ENCODE results near the gene UBE2S.

- TF ChIP-seq POLR2AphosphoS5 (IDR thresholded peaks at IDR 0.05; ENCODE audit: low read depth, low read length) (no peak), SIN3A (IDR thresholded peaks at IDR 0.05; ENCODE audit: borderline replicate concordance, insufficient read depth, low read length) (no peak), TAF1 (IDR thresholded peaks at IDR 0.05; ENCODE audit: borderline replicate concordance, insufficient read depth, low read length) (no peak), REST (IDR thresholded peaks at IDR 0.05; ENCODE audit: insufficient read depth in 1 of 2, low read depth in 2 of 2, low read length in 2 of 2) (no peak)
These were observed 25.6 kb downstream of the UBE2S start for GRCh38 chr19:55382013-55382412.
